BLaER1 treated with 17β-estradiol and CSF1 and Interleukin-3, amounts not matched to agents 10 nM and 100 nM (cell line): ENCODE data around the gene FOXP2.
"Not testable (repeated sequence)": the region's sequence is repeated elsewhere in the genome, so short reads cannot be mapped to it uniquely, and the experiment has no call there.

Source experiments
- H3K27ac ChIP-seq, 11 experiments: shearing (Covaris generic); formaldehyde crosslinking; 2 replicates each; pipeline ENCODE4 v1.8.1; 2022
- H3K27me3 ChIP-seq, 11 experiments: shearing (Covaris generic); formaldehyde crosslinking; 2 replicates each; pipeline ENCODE4 v1.8.1; 2022
- H3K36me3 ChIP-seq, 11 experiments: shearing (Covaris generic); formaldehyde crosslinking; 2 replicates each; pipeline ENCODE4 v1.8.1; 2022
- H3K4me1 ChIP-seq, 10 experiments: shearing (Covaris generic); formaldehyde crosslinking; 2 replicates each; pipeline ENCODE4 v1.8.1; 2022
- H3K4me2 ChIP-seq, 11 experiments: shearing (Covaris generic); formaldehyde crosslinking; 2 replicates each; pipeline ENCODE4 v1.8.1; 2022
- H3K4me3 ChIP-seq, 10 experiments: shearing (Covaris generic); formaldehyde crosslinking; 2 replicates each; pipeline ENCODE4 v1.8.1; 2022
- H3K9ac ChIP-seq, 11 experiments: shearing (Covaris generic); formaldehyde crosslinking; 2 replicates each; pipeline ENCODE4 v1.8.1; 2022
- H3K9me3 ChIP-seq, 11 experiments: shearing (Covaris generic); formaldehyde crosslinking; replicated peaks in 1 of 11; 2 replicates each; pipeline ENCODE4 v1.8.1; 2022
- H4K20me1 ChIP-seq, 11 experiments: shearing (Covaris generic); formaldehyde crosslinking; 2 replicates each; pipeline ENCODE4 v1.8.1; 2022
- Cebpa-rat ChIP-seq, 11 experiments: shearing (Covaris generic); IDR thresholded peaks; 2 replicates each; pipeline ENCODE4 v1.8.1; 2022

FOXP2 gene

GRCh38 chr7:114439581-114439980 lies 25.0 kb downstream of the FOXP2 start:
- no peaks in the 10 kb centered on the region for H3K9me3 ChIP-seq
- no peaks in the 10 kb centered on the region for H3K36me3 ChIP-seq
- no peak for TF ChIP-seq Cebpa-rat (IDR thresholded peaks at IDR 0.05)
- no peak overlapping the region for H3K27ac ChIP-seq
- H3K4me1 ChIP-seq, result no peaks in the 10 kb centered on the region
- no peaks in the 10 kb centered on the region for H3K27me3 ChIP-seq
- H3K4me2 ChIP-seq, result no peak overlapping the region
- H3K9ac ChIP-seq, result no peak overlapping the region
- no peak overlapping the region for H3K4me3 ChIP-seq
- no peaks in the 10 kb centered on the region for H4K20me1 ChIP-seq

- H4K20me1 ChIP-seq, H3K4me2 ChIP-seq, H3K27me3 ChIP-seq, H3K27ac ChIP-seq, H3K9me3 ChIP-seq, H3K9ac ChIP-seq, H3K36me3 ChIP-seq, H3K4me1 ChIP-seq, H3K4me3 ChIP-seq: not testable (repeated sequence)
Measured at GRCh38 chr7:114440927-114441326, 26.3 kb downstream of the FOXP2 start.

GRCh38 chr7:114444196-114444595 lies 29.6 kb downstream of the FOXP2 start:
- H3K9me3 ChIP-seq, result no peaks in the 10 kb centered on the region
- H3K9ac ChIP-seq, result no peak overlapping the region
- no peak overlapping the region for H3K4me3 ChIP-seq
- no peaks in the 10 kb centered on the region for H3K27me3 ChIP-seq
- H3K27ac ChIP-seq, result no peak overlapping the region
- no peak overlapping the region for H3K4me2 ChIP-seq
- TF ChIP-seq Cebpa-rat (IDR thresholded peaks at IDR 0.05), result no peak
- H4K20me1 ChIP-seq, result no peaks in the 10 kb centered on the region
- H3K36me3 ChIP-seq, result no peaks in the 10 kb centered on the region
- H3K4me1 ChIP-seq, result no peaks in the 10 kb centered on the region

- no peak overlapping the region for H3K4me2 ChIP-seq
- H4K20me1 ChIP-seq, result no peaks in the 10 kb centered on the region
- H3K36me3 ChIP-seq, result no peaks in the 10 kb centered on the region
- no peak overlapping the region for H3K4me3 ChIP-seq
- no peaks in the 10 kb centered on the region for H3K4me1 ChIP-seq
- no peak overlapping the region for H3K27ac ChIP-seq
- no peak for TF ChIP-seq Cebpa-rat (IDR thresholded peaks at IDR 0.05)
- H3K27me3 ChIP-seq, result no peaks in the 10 kb centered on the region
- H3K9ac ChIP-seq, result no peak overlapping the region
- H3K9me3 ChIP-seq, result no peaks in the 10 kb centered on the region
Measured at GRCh38 chr7:114450431-114450830, 35.8 kb downstream of the FOXP2 start.

GRCh38 chr7:114459574-114459973 lies 45.0 kb downstream of the FOXP2 start:
- H3K4me1 ChIP-seq, result no peaks in the 10 kb centered on the region

GRCh38 chr7:114460021-114460420 lies 45.4 kb downstream of the FOXP2 start:
- H3K4me3 ChIP-seq, result no peak overlapping the region
- H4K20me1 ChIP-seq, result no peaks in the 10 kb centered on the region
- H3K27me3 ChIP-seq, result no peaks in the 10 kb centered on the region
- H3K9me3 ChIP-seq, result no peaks in the 10 kb centered on the region
- H3K9ac ChIP-seq, result no peak overlapping the region
- no peak overlapping the region for H3K27ac ChIP-seq
- no peaks in the 10 kb centered on the region for H3K36me3 ChIP-seq
- no peak overlapping the region for H3K4me2 ChIP-seq
- no peaks in the 10 kb centered on the region for H3K4me1 ChIP-seq
- no peak for TF ChIP-seq Cebpa-rat (IDR thresholded peaks at IDR 0.05)

More at GRCh38 chr7:114459574-114459973, 45.0 kb downstream of the FOXP2 start:
- no peak overlapping the region for H3K27ac ChIP-seq
- no peaks in the 10 kb centered on the region for H3K36me3 ChIP-seq
- no peak overlapping the region for H3K9ac ChIP-seq
- H3K27me3 ChIP-seq, result no peaks in the 10 kb centered on the region
- no peaks in the 10 kb centered on the region for H4K20me1 ChIP-seq
- H3K4me3 ChIP-seq, result no peak overlapping the region
- TF ChIP-seq Cebpa-rat (IDR thresholded peaks at IDR 0.05), result no peak
- H3K4me2 ChIP-seq, result no peak overlapping the region
- H3K9me3 ChIP-seq, result no peaks in the 10 kb centered on the region

- Histone ChIP-seq H3K4me1 (no peaks in the 10 kb centered on the region), H3K9me3 (no peaks in the 10 kb centered on the region), H3K27me3 (no peaks in the 10 kb centered on the region), H3K4me3 (no peak overlapping the region), H3K4me2 (no peak overlapping the region), H4K20me1 (no peaks in the 10 kb centered on the region), H3K27ac (no peak overlapping the region), H3K9ac (no peak overlapping the region), H3K36me3 (no peaks in the 10 kb centered on the region)
- no peak for TF ChIP-seq Cebpa-rat (IDR thresholded peaks at IDR 0.05)
Measured at GRCh38 chr7:114466917-114467316, 52.3 kb downstream of the FOXP2 start.

- Histone ChIP-seq H3K27ac (no peak overlapping the region), H3K9me3 (no peaks in the 10 kb centered on the region), H3K36me3 (no peaks in the 10 kb centered on the region), H3K4me1 (no peaks in the 10 kb centered on the region), H4K20me1 (no peaks in the 10 kb centered on the region), H3K9ac (no peak overlapping the region), H3K4me3 (no peak overlapping the region), H3K4me2 (no peak overlapping the region), H3K27me3 (no peaks in the 10 kb centered on the region)
- TF ChIP-seq Cebpa-rat (IDR thresholded peaks at IDR 0.05), result no peak
Measured at GRCh38 chr7:114468844-114469243, 54.2 kb downstream of the FOXP2 start.

- H3K9ac ChIP-seq, result no peak overlapping the region
- H3K9me3 ChIP-seq, result no peaks in the 10 kb centered on the region
- no peaks in the 10 kb centered on the region for H3K36me3 ChIP-seq
- H3K4me1 ChIP-seq, result no peaks in the 10 kb centered on the region
- H3K27me3 ChIP-seq, result no peaks in the 10 kb centered on the region
- no peak overlapping the region for H3K4me3 ChIP-seq
- no peak overlapping the region for H3K4me2 ChIP-seq
- no peak for TF ChIP-seq Cebpa-rat (IDR thresholded peaks at IDR 0.05)
- no peaks in the 10 kb centered on the region for H4K20me1 ChIP-seq
- H3K27ac ChIP-seq, result no peak overlapping the region
Measured at GRCh38 chr7:114472896-114473512, 58.4 kb downstream of the FOXP2 start.

- Histone ChIP-seq H4K20me1 (no peaks in the 10 kb centered on the region), H3K36me3 (no peaks in the 10 kb centered on the region), H3K27me3 (no peaks in the 10 kb centered on the region), H3K9ac (no peak overlapping the region), H3K9me3 (no peaks in the 10 kb centered on the region), H3K4me1 (no peaks in the 10 kb centered on the region), H3K4me2 (no peak overlapping the region), H3K27ac (no peak overlapping the region), H3K4me3 (no peak overlapping the region)
- TF ChIP-seq Cebpa-rat (IDR thresholded peaks at IDR 0.05), result no peak
Measured at GRCh38 chr7:114478384-114478783, 63.8 kb downstream of the FOXP2 start.
